Omental fat pad (tissue), 4 donors: ENCODE measurements around the gene FZR1. TPM values are rescaled to one million over a fixed set of nuclear protein-coding genes. Genes with fewer than 3 reads are reported as not detected.

ENCODE experiments used
- ATAC-seq: fragments of 150-250 bp; one replicate; pipeline ENCODE4 v1.9.1; 2016; ENCODE audit warnings: mild to moderate bottlenecking, moderate library complexity; ENCODE audit not compliant: low FRiP score
- DNase-seq: peaks from one replicate; pipeline ENCODE4 v3.0.0-alpha.2; 2019; ENCODE audit warnings: low spot score
- CTCF ChIP-seq, 3 donors: fragments of 450-650 bp; IDR thresholded peaks; one replicate each; pipeline ENCODE4 v1.5.1; 2016 to 2017; ENCODE audit warnings: antibody characterized with exemption in 3 of 3, mild to moderate bottlenecking in 3 of 3, moderate library complexity in 2 of 3
- small RNA-seq: library from RNA; depleted of rRNA; stranded (forward); fragments of <200 nt; gene quantifications from one replicate; pipeline ENCODE3, GENCODE V24; 2016
- total RNA-seq, 4 donors: library from RNA; depleted of rRNA; stranded (reverse); fragments of >200 nt; gene quantifications; one replicate each; pipeline ENCODE4 v1.1.0, GENCODE V29; 2016

FZR1 gene
- total RNA-seq, 4 donors from 2014 or later: 10.0 to 33.1 (median 15.3) TPM

- DNase-seq (no peak), ATAC-seq (no peak)
- TF ChIP-seq CTCF (IDR thresholded peaks at IDR 0.05): no peak
Measured at GRCh38 chr19:3585301-3586126, 79.4 kb downstream of the FZR1 start, which contains the start of gene GIPC3. TSS of gene GIPC3 (plus strand) at chr19:3585478. CDS start at chr19:3585598, 120 bp downstream.

GRCh38 chr19:3586127-3586626 lies 80.1 kb downstream of the FZR1 start:
- peak in 1 of 3 donors; percentile 9 for TF ChIP-seq CTCF (IDR thresholded peaks at IDR 0.05)
- ATAC-seq (no peak), DNase-seq (no peak)

GRCh38 chr19:3586707-3587346 lies 80.7 kb downstream of the FZR1 start:
- no peak for TF ChIP-seq CTCF (IDR thresholded peaks at IDR 0.05)
- ATAC-seq (no peak), DNase-seq (no peak)

Small RNAs within 50 kb of the gene (small RNA-seq; reads per million reads assigned to genes)
- gene AC005786.1 (not detected), gene RF00212 (not detected)

Other genes with a start within 250 kb of the FZR1 start
- gene NFIC, start 139.7 kb upstream of the FZR1 start, total RNA-seq: 10 to 100 TPM; 55.7 to 84.5 (median 65.5) TPM
- gene SMIM24, start 25.8 kb upstream of the FZR1 start, total RNA-seq: not detected
- not detected for gene SMIM44, start 22.9 kb upstream of the FZR1 start, total RNA-seq
- gene DOHH, start 5.6 kb upstream of the FZR1 start, total RNA-seq: 10 to 100 TPM; 11.7 to 28.1 (median 13.0) TPM
- gene TEKTIP1, start 32.9 kb downstream of the FZR1 start, total RNA-seq: 1 to 10 TPM in 1 of 4 donors, not detected in 3; 1.4 TPM
- gene MFSD12, start 51.3 kb downstream of the FZR1 start, total RNA-seq: 100 to 1,000 TPM in 1 of 4 donors, 10 to 100 TPM in 3; 27.7 to 127 (median 53.3) TPM
- 10 to 100 TPM; 60.4 to 95.8 (median 66.5) TPM for gene HMG20B, start 66.6 kb downstream of the FZR1 start, total RNA-seq
- gene GIPC3, start 79.2 kb downstream of the FZR1 start, total RNA-seq: 1 to 10 TPM in 2 of 4 donors, under 1 TPM in 2; 0.56 to 3.0 (median 1.0) TPM
- 1 to 10 TPM in 2 of 4 donors, under 1 TPM in 2; 0.65 to 1.8 (median 1.1) TPM for gene TBXA2R, start 100.6 kb downstream of the FZR1 start, total RNA-seq
- gene CACTIN, start 120.5 kb downstream of the FZR1 start, total RNA-seq: 10 to 100 TPM; 14.4 to 31.1 (median 22.5) TPM
- 10 to 100 TPM; 16.1 to 21.1 (median 17.4) TPM for gene PIP5K1C, start 194.2 kb downstream of the FZR1 start, total RNA-seq
- 1 to 10 TPM in 1 of 4 donors, under 1 TPM in 2, not detected in 1; 0.60 to 1.2 (median 0.88) TPM for gene TJP3, start 202.1 kb downstream of the FZR1 start, total RNA-seq